MCF 10A (cell line): ENCODE data around the gene RAP1GAP. TPM values are rescaled to one million over a fixed set of nuclear protein-coding genes. Genes with fewer than 3 reads are reported as not detected.

Source experiments
- BruUV-seq: library from RNA; stranded (reverse); fragments of 400-500 nt; replicated peaks from 2 replicates; lab custom pipeline; 2021; lab: Mats Ljungman, UMichigan
- CTCF ChIA-PET: fragments of 300-600 bp; sonication (Branson Sonifier 250); formaldehyde crosslinking; extraction: SDS; loops from one replicate; lab custom pipeline; 2021; ENCODE audit warnings: antibody characterized with exemption, inconsistent platforms; lab: Yijun Ruan, JAX
- POLR2A ChIA-PET: fragments of 300-600, 350-650 bp; sonication (Branson Sonifier 250); formaldehyde crosslinking; extraction: SDS; loops from one replicate; lab custom pipeline; 2020; ENCODE audit warnings: antibody characterized with exemption, inconsistent platforms; lab: Yijun Ruan, JAX
- DNase-seq: peaks from one replicate; pipeline ENCODE4 v3.0.0-alpha.2; 2018; ENCODE audit not compliant: unreplicated experiment
- H3K27ac Mint-ChIP-seq: one replicate; pipeline ENCODE4 v1.8.0; 2022; ENCODE audit warnings: mild to moderate bottlenecking, low read depth, mixed read lengths; ENCODE audit not compliant: unreplicated experiment
- H3K27me3 Mint-ChIP-seq: one replicate; pipeline ENCODE4 v1.8.0; 2022; ENCODE audit warnings: mixed read lengths; ENCODE audit not compliant: insufficient read depth, unreplicated experiment
- H3K36me3 Mint-ChIP-seq: one replicate; pipeline ENCODE4 v1.8.0; 2022; ENCODE audit warnings: mild to moderate bottlenecking, moderate library complexity, mixed read lengths; ENCODE audit not compliant: insufficient read depth, unreplicated experiment
- H3K4me1 Mint-ChIP-seq: one replicate; pipeline ENCODE4 v1.8.0; 2022; ENCODE audit warnings: mixed read lengths; ENCODE audit not compliant: insufficient read depth, unreplicated experiment
- H3K4me3 Mint-ChIP-seq: one replicate; pipeline ENCODE4 v1.8.0; 2022; ENCODE audit warnings: mild to moderate bottlenecking, moderate library complexity, mixed read lengths; ENCODE audit not compliant: unreplicated experiment
- H3K9me3 Mint-ChIP-seq: one replicate; pipeline ENCODE4 v1.8.0; 2022; ENCODE audit warnings: mixed read lengths; ENCODE audit not compliant: unreplicated experiment
- intact Hi-C: fragments of 100-400 bp; cut with micrococcal nuclease; formaldehyde crosslinking; loops from 2 replicates; pipeline ENCODE4 v1.14.1; 2022
- total RNA-seq: library from RNA; stranded (reverse); gene quantifications from 2 replicates; pipeline ENCODE4 v1.2.3, GENCODE V29; 2022
- TF ChIP-seq, protein P1 (sequence below): fragments of 200-600 bp; IDR thresholded peaks from one replicate; pipeline ENCODE4 v1.8.0; 2022; ENCODE audit warnings: antibody characterized with exemption, mild to moderate bottlenecking; ENCODE audit not compliant: unreplicated experiment

RAP1GAP gene
- total RNA-seq, 1 experiment from 2014 or later, result not detected

DNA sequence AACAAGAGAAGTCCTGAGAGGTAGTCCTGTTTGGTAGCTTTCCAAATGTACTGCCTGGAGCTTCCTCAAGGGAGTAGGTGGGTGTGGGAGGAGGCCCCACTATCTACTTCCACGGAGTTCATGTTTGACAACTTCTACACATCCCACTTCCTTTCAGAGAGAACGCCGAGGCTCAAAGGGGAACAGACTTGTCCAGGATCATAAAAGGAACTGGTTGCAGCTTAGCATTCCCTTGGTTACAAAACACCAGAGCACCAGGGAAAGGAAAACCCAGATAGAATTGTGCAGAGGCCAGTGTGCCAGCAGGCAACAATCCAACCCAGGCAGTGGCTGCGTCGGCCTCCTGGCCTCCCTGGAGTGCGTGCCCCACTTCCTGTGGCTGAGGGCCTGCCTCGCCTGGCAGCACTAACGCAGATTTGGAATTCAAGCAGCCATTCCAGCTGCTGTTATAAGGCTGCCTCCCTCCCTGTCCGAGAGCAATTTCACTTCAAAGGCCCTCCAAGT lies 4.2 kb upstream of the RAP1GAP start:
- Mint-ChIP-seq H3K36me3 (peaks cover 34% of the 10 kb centered on the region), H3K4me1 (no peaks in the 10 kb centered on the region), H3K4me3 (no peak overlapping the region), H3K9me3 (no peaks in the 10 kb centered on the region), H3K27me3 (no peaks in the 10 kb centered on the region), H3K27ac (no peak overlapping the region)
- DNase-seq, result peak; percentile 40
- ChIA-PET POLR2A (no interaction called here), CTCF (interaction anchor here (0.6 kb wide), 1 partner anchor 419 kb away, joined by 3 read pairs; no protein-coding TSS in a partner anchor)
- TF ChIP-seq, protein P1, sequence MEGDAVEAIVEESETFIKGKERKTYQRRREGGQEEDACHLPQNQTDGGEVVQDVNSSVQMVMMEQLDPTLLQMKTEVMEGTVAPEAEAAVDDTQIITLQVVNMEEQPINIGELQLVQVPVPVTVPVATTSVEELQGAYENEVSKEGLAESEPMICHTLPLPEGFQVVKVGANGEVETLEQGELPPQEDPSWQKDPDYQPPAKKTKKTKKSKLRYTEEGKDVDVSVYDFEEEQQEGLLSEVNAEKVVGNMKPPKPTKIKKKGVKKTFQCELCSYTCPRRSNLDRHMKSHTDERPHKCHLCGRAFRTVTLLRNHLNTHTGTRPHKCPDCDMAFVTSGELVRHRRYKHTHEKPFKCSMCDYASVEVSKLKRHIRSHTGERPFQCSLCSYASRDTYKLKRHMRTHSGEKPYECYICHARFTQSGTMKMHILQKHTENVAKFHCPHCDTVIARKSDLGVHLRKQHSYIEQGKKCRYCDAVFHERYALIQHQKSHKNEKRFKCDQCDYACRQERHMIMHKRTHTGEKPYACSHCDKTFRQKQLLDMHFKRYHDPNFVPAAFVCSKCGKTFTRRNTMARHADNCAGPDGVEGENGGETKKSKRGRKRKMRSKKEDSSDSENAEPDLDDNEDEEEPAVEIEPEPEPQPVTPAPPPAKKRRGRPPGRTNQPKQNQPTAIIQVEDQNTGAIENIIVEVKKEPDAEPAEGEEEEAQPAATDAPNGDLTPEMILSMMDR, result no peak
- intact Hi-C loops, result no loop called here
- no TSS peak for BruUV-seq

DNA sequence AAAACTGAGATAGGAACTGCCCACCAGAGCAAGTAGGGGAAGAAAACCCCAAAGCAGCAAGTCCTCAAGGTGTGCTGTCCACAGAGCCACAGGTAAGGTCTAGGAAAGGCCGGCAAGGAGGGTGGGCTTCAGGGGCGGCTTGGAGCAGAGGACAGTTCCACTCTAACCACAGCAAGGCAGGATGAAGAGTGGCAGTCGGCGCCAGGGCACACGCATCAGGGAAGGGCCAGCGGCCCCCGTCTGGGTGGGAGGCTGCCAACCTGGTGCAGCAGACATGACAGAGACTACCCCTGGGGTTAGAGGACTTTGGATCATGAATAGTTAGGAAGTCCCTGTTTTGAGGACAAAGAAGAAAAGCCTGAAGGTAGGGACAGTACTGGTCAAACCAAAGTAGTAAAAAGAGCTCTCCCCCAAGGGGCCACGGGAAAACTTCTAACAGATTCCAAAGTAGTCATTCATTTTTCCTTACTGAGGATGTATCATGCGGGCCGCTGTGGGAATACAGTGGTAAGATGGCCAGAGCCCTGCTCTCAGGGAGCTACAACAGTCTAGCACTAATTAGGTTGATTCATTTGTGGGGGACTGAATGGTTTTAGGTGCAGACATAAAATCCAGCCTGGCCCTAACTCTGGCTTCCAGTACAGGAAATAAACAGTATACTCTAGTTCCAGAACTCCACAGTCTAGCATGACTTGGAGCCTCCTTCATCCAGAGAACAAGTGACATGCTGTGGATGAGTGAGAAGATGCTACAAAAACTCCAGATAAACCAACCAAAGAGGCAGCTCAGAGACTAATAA lies 3.5 kb upstream of the RAP1GAP start:
- H3K27me3 Mint-ChIP-seq, result no peaks in the 10 kb centered on the region
- H3K36me3 Mint-ChIP-seq, result peaks cover 27% of the 10 kb centered on the region
- no peaks in the 10 kb centered on the region for H3K9me3 Mint-ChIP-seq
- no peak overlapping the region for H3K27ac Mint-ChIP-seq
- no peak for DNase-seq
- ChIA-PET POLR2A (no interaction called here), CTCF (interaction anchor here (1.3 kb wide), 1 partner anchor 11 kb away, joined by 3 read pairs; no protein-coding TSS in a partner anchor)
- H3K4me3 Mint-ChIP-seq, result no peak overlapping the region
- BruUV-seq, result no TSS peak
- H3K4me1 Mint-ChIP-seq, result no peaks in the 10 kb centered on the region
- intact Hi-C loops, result no loop called here
- TF ChIP-seq, protein P1, result no peak

DNA sequence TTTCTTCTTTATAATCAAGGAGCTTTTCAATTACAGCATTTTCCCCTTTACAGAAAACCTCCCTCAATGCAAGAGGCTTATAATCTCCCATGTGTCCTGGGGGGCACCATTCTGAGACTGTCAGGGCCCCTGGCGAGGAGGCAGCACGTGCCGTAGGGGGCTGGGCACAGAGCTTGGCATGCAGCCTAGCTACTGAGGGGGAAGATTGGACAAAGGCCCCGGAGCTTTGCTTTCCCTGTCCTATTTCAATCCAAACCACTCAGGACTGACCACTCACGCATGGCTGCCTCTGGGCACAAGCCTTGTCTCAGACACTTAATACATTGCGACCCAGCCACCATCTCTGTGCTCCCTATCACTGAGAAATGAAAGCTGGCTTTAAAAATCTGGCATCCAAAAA lies 2.8 kb upstream of the RAP1GAP start:
- H3K27ac Mint-ChIP-seq, result no peak overlapping the region
- no peak for DNase-seq
- no peak overlapping the region for H3K4me3 Mint-ChIP-seq
- intact Hi-C loops, result no loop called here
- TF ChIP-seq, protein P1, result no peak
- ChIA-PET POLR2A (no interaction called here), CTCF (interaction anchor here (1.3 kb wide), 1 partner anchor 11 kb away, joined by 3 read pairs; no protein-coding TSS in a partner anchor)
- no TSS peak for BruUV-seq
- no peaks in the 10 kb centered on the region for H3K9me3 Mint-ChIP-seq
- peaks cover 23% of the 10 kb centered on the region for H3K36me3 Mint-ChIP-seq
- no peaks in the 10 kb centered on the region for H3K4me1 Mint-ChIP-seq
- no peaks in the 10 kb centered on the region for H3K27me3 Mint-ChIP-seq
